ENCODE data around the gene KLF1.

DNA sequence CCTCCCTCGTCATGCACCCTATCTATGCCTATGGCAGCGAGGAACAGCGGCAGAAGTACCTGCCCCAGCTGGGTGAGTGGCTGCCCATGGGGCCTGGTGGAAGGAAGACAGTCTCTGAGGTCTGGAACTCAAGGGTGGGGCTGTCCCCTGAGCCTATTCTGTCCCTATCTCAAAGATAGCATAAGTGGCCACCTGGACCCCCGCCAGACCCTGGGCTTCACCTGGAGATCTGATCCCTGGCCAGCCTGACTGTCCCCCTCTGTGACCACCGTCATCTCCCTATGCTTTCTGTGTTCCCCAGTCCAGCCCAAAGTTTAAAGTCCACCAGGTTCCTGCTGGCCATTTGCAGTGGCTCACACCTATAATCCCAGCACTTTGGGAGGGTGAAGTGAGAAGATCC, 6.6 kb upstream of the KLF1 start:
- TF ChIP-seq, protein P1, sequence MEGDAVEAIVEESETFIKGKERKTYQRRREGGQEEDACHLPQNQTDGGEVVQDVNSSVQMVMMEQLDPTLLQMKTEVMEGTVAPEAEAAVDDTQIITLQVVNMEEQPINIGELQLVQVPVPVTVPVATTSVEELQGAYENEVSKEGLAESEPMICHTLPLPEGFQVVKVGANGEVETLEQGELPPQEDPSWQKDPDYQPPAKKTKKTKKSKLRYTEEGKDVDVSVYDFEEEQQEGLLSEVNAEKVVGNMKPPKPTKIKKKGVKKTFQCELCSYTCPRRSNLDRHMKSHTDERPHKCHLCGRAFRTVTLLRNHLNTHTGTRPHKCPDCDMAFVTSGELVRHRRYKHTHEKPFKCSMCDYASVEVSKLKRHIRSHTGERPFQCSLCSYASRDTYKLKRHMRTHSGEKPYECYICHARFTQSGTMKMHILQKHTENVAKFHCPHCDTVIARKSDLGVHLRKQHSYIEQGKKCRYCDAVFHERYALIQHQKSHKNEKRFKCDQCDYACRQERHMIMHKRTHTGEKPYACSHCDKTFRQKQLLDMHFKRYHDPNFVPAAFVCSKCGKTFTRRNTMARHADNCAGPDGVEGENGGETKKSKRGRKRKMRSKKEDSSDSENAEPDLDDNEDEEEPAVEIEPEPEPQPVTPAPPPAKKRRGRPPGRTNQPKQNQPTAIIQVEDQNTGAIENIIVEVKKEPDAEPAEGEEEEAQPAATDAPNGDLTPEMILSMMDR (IDR thresholded peaks at IDR 0.05; ENCODE audit: poor library complexity, severe bottlenecking) = no peak
- TF ChIP-seq POLR2AphosphoS5 (IDR thresholded peaks at IDR 0.05) (no peak), EP300 (conservative IDR thresholded peaks at IDR 0.05; ENCODE audit: poor library complexity, severe bottlenecking) (no peak)
